Dermis blood vessel endothelial cell (primary cell): ENCODE data around the gene ZFAND4. TPM values are rescaled to one million over a fixed set of nuclear protein-coding genes. Genes with fewer than 3 reads are reported as not detected.
"Not testable (repeated sequence)": the region's sequence is repeated elsewhere in the genome, so short reads cannot be mapped to it uniquely, and the experiment has no call there.

Experiments
- DNase-seq: peaks from one replicate; pipeline ENCODE4 v3.0.0; 2010
- total RNA-seq: library from RNA; depleted of rRNA; stranded (reverse); fragments of >200 nt; gene quantifications from 2 replicates; pipeline ENCODE4 v1.2.3, GENCODE V29; 2014

The ZFAND4 gene
- total RNA-seq, 1 donor from 2014 or later, result 9.5 TPM

GRCh38 chr10:45640049-45640448 is 32.5 kb downstream of the ZFAND4 start:
- no peak for DNase-seq

DNA sequence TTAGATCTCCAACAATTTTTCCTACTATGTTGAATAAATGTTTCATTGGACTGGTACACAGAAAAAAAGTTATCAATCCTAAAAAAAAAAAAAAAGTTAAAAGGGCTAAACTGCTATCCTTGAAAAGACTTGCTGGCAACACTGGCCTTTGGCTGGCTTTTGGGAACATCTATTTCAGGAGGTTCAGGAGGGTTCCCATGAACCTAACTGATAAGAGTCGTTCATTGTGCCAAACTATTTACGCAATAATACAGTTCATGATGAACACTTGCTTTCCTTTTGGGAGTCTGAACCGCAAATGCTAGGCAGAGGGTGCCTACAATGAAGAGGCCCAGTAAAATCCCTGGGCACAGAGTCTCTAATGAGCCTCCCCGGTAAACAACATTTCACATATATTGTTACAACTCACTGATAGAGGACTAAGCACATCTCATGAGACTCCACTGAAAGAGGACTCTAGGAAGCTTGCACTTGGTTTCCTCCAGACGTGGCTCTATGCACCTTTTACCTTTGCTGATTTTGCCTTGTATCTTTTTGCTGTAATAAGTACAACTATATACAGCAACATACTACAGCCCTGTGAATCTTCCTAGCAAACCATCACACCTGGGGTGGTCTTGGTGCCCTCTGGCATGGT is 45.0 kb downstream of the ZFAND4 start:
- DNase-seq, result no peak

DNA sequence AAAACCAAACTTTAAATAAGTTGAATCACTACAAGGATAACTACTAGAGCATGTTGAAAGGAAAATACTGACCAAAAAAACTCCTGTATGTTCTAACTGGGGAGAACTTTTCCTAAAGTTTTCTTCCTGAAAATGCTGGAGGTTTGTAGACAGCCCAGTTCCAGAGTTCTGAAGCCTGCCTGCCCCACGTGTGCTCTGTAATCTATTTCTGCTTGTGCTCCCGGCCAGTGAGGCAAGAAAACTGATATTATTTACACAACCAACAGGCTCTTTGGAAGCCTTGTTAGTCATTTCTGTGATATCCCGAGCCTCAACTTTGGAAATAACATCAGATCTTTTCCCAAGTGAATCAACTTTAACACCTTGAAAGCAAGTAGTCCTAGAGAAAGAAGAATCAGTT is 46.7 kb downstream of the ZFAND4 start:
- DNase-seq, result no peak

DNA sequence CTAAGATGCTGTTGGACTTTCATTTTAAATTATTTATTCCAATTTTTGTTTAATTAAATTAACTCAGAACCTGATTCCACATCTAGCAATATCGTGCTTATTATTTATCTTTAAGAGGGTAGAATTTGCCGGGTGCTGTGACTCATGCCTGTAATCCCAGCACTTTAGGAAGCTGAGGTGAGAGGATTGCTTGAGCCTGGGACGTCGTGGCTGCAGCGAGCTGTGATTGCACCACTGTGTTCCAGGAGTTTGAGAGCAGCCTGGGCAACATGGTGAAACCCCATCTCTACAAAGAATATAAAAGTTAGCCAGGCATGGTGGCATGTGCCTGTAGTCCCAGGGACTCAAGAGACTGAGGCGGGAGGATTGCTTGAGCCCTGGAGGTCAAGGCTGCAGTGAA is 47.8 kb downstream of the ZFAND4 start:
- no peak for DNase-seq

DNA sequence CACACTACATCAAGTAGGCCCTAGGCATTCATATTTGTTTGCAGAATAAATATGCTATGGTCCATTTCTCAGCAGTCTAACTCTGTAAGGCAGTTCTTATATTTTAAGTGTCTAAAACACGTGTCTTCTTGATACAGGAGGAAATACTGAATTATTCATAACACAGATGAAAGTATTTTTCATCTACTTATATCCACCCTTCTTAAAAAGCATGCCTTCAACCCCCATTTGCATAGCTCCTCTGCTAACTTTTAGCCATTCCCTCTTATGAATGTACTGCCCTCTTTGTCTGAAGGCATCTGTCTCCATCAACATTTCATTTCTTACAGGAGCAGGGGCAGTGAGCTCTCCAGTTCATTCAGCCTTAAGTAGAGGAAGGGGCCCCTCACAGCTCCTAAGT is 57.7 kb downstream of the ZFAND4 start:
- no peak for DNase-seq

- no peak for DNase-seq
Observed at GRCh38 chr10:45612741-45613140, 59.8 kb downstream of the ZFAND4 start.

DNA sequence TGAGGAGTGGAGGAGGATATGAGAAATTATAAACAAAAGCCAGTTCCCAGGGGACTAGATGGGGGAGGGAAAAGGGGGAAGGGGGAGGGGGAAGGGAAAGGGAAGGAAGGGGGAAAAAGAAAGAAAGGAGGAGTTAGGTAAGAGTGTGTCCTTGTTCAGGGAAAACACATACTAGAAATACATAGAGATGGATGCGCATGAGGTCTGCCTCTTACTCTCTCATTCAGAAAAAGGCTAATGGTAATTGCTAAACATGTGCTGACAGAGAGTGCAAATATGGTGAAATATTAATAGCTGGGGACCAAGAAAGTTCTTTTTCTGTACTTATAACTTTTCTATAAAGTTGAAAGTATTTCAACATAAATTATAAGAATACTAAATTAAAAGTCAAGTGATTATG is 64.5 kb downstream of the ZFAND4 start:
- no peak for DNase-seq

DNA sequence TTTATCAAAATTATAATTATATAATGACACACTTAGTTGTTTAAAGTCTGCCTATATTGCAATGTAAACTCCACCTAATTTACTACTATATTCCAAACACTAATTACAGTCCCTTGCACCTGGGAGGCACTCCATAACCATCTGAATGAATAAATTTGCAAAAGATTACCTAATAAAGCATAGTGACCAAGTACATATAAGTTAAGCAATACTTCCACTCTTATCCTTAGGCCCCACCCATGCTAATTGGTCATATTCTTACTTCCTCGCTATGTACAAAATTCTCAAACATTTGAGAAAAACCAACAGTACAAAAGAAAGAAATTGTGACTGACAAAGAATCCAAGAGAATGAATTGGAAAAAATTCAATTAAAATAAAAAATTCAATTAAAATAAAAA is 65.3 kb downstream of the ZFAND4 start:
- no peak for DNase-seq

DNA sequence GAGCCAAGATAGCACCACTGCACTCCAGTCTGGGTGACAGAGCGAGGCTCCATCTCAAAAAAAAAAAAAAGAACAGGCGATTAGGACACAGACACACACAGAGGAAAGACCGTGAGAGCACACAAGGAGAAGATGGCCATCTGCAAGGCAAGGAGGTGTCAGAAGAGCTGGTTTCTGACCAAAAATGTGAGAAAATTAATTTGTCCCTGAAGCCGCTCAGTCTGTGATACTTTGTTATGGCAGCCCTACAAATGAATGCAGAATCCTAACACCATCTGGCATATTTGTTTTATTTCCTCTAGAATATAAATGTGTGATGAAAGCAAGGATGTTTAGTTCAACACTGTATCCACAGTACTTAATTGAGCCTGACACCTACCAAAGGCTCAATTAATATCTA is 69.7 kb downstream of the ZFAND4 start:
- no peak for DNase-seq

DNA sequence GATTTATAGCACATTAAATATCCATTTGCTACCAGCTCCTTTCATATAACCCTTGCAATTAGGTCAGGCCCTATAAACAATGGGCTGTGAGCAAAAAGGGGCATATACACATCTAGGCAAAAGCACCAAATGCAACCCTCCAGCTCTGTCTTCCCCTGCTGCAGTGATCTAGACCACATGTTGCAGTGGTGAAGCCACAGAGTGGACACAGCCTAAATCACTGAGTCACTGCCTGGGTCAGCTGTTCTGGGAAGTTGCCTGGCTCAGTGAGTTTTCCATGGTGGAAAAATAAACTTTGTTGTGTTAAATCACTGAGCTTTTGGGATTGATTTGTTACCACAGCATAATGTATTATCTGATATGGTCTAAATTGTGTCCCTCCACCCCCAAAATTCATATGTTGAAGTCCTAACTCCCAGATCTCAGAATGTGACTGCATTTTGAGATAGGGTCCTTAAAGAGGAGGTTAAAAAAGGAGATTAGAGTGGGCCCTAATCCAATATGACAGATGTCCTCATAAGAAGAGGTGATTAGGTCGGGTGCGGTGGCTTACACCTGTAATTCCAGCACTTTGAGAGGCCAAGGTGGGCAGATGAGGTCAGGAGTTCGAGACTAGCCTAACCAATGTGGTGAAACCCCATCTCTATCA is 70.4 kb downstream of the ZFAND4 start:
- DNase-seq, result no peak

DNA sequence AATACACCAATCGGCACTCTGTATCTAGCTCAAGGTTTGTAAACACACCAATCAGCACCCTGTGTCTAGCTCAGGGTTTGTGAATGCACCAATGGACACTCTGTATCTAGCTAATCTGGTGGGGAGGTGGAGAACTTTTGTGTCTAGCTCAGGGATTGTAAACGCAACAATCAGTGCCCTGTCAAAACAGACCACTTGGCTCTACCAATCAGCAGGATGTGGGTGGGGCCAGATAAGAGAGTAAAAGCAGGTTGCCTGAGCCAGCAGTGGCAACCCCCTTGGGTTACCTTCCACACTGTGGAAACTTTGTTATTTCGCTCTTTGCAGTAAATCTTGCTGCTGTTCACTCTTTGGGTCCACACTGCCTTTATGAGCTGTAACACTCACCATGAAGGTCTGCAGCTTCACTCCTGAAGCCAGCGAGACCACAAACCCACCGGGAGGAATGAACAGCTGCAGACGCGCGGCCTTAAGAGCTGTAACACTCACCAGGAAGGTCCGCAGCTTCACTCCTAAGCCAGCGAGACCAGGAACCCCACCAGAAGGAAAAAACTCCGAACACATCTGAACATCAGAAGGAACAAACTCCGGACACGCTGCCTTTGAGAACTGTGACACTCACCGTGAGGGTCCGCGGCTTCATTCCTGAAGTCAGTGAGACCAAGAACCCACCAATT is 71.2 kb downstream of the ZFAND4 start:
- DNase-seq, result not testable (repeated sequence)

- DNase-seq, result not testable (repeated sequence)
Observed at GRCh38 chr10:45600337-45601253, 72.0 kb downstream of the ZFAND4 start.

GRCh38 chr10:45599646-45600045 is 72.9 kb downstream of the ZFAND4 start:
- DNase-seq, result no peak

DNA sequence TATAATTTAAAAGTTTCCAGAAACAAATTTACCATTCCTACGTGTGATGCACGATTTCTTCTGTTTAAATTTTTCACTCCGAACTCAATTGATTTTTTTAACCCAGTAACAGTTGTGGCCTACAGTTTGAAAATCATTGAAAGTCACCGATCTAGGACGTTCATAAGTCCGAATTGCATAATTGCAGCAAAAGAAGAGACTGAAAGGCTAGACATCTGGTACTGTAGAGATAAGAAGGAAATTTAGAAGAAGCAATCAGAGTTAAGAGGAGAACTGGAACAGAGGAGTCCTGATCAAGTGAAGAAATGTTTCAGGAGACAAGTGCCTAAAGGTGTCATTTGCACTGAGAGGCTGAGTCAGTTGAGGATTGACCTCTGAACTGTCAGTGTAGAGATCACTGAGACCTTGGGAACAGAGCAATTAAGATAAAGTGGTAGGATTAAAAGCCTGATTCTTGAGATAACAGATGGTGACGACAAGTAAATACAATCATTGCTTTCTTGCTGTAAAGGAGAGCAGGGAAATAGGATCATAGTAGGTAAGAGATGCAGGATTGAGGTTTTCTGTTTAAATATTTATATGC is 73.5 kb downstream of the ZFAND4 start:
- no peak for DNase-seq

DNA sequence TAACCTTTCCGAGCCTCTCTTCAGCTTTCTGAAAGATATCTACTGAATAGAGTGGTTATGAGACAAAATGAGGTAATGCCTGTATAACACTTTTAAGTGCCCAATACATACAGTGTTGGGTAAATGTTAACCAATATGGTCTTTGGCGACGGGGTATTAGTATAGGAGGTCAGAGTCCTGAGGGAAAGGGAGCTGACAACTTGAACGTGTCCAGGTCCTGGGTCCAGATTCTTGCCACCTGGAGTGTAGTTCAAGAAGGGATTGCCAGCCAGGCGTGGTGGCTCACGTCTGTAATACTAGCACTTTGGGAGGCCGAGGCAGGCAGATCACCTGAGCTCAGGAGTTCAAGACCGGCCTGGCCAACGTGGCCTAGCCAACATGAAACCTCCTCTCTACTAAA is 76.0 kb downstream of the ZFAND4 start:
- DNase-seq, result no peak

- peak; percentile 94 for DNase-seq
Observed at GRCh38 chr10:45594276-45595157, 78.1 kb downstream of the ZFAND4 start.

- DNase-seq, result no peak
Observed at GRCh38 chr10:45593938-45594275, 78.7 kb downstream of the ZFAND4 start.

DNA sequence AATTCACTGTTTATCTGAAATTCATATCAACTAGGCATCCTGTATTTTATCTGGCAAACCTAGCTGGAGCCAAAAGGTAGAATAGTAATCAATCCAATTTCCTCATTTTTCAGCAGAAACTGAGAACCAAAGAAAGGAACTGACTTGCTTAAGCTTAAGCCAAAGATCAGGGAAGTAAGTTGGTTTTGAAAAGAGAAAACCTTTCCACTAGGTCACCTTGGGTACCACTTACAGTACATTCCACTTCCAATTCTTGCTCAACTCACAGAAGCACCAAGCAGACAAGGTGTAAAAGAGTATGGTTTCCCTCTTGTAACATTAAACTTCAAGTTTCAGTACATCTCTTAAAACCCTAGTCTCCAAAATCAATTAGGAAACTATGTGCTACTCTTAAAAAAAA is 79.6 kb downstream of the ZFAND4 start:
- DNase-seq, result no peak

- DNase-seq, result no peak
Observed at GRCh38 chr10:45592432-45592831, 80.1 kb downstream of the ZFAND4 start.

GRCh38 chr10:45591280-45591679 is 81.3 kb downstream of the ZFAND4 start:
- DNase-seq, result no peak

- DNase-seq, result no peak
Observed at GRCh38 chr10:45589868-45590267, 82.7 kb downstream of the ZFAND4 start.

GRCh38 chr10:45589009-45589408 is 83.6 kb downstream of the ZFAND4 start:
- no peak for DNase-seq
